D721Med (cell line): ENCODE results near the gene CA11.

Source experiments
- DNase-seq: peaks from one replicate; pipeline ENCODE4 v3.0.0; 2011; ENCODE audit warnings: low spot score; ENCODE audit not compliant: insufficient read length
- FAIRE-seq: peaks from 2 replicates; lab custom pipeline; 2011; peaks lifted over from hg19 to GRCh38; lab: Jason Lieb, UNC
- TF ChIP-seq, protein P1 (sequence below): IDR thresholded peaks from 2 replicates; pipeline ENCODE4 v1.5.1; 2012; ENCODE audit warnings: mild to moderate bottlenecking, control low read depth; ENCODE audit not compliant: insufficient read depth; ENCODE audit errors: missing control alignments

The CA11 gene

GRCh38 chr19:48606463-48607358, 39.3 kb downstream of the CA11 start, which contains the start of gene SPACA4:
TSS of gene SPACA4 (plus strand) at chr19:48606742. CDS start at chr19:48606979, 237 bp downstream.
- TF ChIP-seq, protein P1, sequence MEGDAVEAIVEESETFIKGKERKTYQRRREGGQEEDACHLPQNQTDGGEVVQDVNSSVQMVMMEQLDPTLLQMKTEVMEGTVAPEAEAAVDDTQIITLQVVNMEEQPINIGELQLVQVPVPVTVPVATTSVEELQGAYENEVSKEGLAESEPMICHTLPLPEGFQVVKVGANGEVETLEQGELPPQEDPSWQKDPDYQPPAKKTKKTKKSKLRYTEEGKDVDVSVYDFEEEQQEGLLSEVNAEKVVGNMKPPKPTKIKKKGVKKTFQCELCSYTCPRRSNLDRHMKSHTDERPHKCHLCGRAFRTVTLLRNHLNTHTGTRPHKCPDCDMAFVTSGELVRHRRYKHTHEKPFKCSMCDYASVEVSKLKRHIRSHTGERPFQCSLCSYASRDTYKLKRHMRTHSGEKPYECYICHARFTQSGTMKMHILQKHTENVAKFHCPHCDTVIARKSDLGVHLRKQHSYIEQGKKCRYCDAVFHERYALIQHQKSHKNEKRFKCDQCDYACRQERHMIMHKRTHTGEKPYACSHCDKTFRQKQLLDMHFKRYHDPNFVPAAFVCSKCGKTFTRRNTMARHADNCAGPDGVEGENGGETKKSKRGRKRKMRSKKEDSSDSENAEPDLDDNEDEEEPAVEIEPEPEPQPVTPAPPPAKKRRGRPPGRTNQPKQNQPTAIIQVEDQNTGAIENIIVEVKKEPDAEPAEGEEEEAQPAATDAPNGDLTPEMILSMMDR, result no peak
- no peak for DNase-seq
- no peak for FAIRE-seq

DNA sequence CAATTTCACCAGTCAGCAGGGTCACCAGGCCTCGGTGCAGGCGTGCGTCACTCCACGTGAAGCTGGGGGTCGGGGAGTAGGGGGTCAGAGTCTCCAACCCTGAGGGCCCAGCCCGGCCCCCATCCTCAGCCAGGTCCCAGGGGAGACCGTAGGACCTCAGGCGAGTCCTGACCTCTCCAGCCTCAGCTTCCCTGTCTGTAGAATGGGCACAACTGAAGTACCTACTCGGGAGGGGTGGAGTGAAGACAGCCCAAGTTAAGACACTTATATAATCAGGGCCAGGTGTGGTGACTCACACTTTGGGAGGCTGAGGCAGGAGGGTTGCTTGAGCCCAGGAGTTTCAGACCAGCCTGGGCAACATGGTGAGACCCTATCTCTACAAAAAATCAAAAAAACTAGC, 42.1 kb downstream of the CA11 start:
- TF ChIP-seq, protein P1, result no peak
- no peak for FAIRE-seq

GRCh38 chr19:48603449-48603848, 42.5 kb downstream of the CA11 start:
- no peak for FAIRE-seq
- TF ChIP-seq, protein P1, result no peak
- no peak for DNase-seq

More for the DNA sequence above, 42.1 kb downstream of the CA11 start:
- no peak for DNase-seq

DNA sequence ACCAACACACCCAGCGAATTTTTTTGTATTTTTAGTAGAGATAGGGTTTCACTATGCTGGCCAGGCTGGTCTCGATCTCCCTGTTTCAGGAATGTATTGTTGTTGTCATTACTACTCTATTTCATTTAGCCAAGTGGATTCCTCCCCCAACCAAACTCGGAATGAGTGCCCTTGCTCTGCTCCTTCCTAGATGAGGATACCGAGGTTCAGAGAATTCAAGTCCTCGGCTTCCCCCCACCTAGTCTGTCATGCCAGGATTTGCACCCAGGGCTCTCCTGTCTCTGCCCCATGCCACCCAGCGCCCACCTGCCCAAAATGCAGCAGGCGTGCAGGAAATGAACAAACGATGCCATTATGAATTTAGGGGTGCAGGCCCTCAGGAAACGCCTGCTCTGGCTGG, 43.0 kb downstream of the CA11 start:
- FAIRE-seq, result no peak
- DNase-seq, result no peak
- TF ChIP-seq, protein P1, result no peak

DNA sequence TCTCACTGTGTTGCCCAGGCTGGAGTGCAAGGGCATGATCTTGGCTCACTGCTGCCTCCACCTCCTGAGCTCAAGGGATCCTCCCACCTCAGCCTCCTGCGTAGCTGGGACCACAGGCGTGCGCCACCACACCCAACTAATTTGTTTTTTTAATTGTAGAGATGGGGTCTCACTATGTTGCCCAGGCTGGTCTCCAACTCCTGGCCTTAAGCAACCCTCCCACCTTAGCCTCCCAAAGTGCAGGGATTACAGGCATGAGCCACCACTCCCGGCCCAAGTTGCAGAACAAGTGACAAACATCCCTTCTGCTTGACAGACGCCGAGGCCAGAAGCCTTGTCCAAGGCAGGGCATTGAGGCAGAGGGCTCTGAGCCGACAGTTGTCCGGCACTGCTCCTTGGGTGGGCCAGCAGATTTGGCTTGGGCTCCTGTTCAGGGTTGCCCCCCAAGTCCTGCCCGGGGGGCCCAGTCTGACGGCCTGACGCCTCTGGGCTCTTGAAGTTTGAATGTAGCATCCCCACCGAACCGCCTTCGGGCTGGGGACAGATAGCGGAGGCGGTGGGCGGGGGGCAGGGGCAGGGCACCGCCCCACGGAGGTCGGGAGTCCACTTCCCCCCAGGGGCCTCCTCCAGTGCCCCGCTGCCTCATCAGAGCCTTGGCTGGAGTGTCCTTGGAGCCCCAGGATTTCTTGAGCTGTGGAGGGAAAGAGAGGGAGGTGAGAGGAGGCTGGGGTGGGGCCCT, 45.1 kb downstream of the CA11 start:
- DNase-seq (no peak), FAIRE-seq (no peak)
- TF ChIP-seq, protein P1, result no peak

DNA sequence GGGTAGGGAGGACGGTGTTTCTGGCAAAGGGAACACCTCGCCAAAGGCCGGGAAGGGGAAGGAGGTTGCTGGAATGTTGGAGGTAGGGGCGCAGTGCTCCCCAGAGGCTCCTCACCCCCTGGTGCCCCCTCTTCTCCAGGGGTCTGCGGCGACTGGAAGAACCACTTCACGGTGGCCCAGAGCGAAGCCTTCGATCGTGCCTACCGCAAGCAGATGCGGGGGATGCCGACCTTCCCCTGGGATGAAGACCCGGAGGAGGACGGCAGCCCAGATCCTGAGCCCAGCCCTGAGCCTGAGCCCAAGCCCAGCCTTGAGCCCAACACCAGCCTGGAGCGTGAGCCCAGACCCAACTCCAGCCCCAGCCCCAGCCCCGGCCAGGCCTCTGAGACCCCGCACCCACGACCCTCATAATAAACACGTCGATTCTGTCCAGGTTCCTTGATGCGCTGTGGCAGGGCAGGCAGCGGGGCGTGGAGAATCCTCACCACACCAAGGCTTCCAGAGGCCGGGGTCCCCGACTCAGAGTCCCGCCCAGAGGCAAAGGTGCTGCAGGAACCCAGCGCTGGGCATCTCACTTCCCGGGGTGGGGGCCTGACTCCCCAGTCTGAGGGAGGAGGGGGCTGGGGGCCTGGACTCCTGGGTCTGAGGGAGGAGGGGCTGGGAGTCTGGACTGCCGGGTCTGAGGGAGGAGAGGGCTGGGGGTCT, 46.8 kb downstream of the CA11 start:
- DNase-seq (no peak), FAIRE-seq (no peak)
- TF ChIP-seq, protein P1, result no peak
